HEK293 (cell line): Measurements from ENCODE around the gene RBM39.

Source experiments
- CTCF ChIA-PET: fragments of 350-600 bp; formaldehyde crosslinking; extraction: SDS; loops from one replicate; lab custom pipeline; 2021; ENCODE audit warnings: antibody characterized with exemption; lab: Yijun Ruan, JAX
- POLR2A ChIA-PET: fragments of 300-600 bp; formaldehyde crosslinking; extraction: SDS; loops from one replicate; lab custom pipeline; 2020; ENCODE audit warnings: antibody characterized with exemption, inconsistent platforms; lab: Yijun Ruan, JAX
- H3K27ac ChIP-seq: fragments of 200-500 bp; sonication (Bioruptor generic); 2 replicates; pipeline ENCODE4 v1.5.1; 2014; ENCODE audit warnings: low read depth, low read length, control low read depth, inconsistent platforms; ENCODE audit errors: extremely low read depth
- H3K36me3 ChIP-seq, 2 experiments: fragments of 200-500 bp in 1 of 2; sonication (Bioruptor generic) in 1 of 2; 1 replicate in 1 of 2; 2 replicates in 1 of 2; pipeline ENCODE4 v1.5.1; 2014 to 2017; ENCODE audit warnings: inconsistent platforms in 2 of 2, low read length in 2 of 2; ENCODE audit not compliant: control insufficient read depth in 2 of 2, insufficient read depth in 1 of 2
- H3K4me1 ChIP-seq: fragments of 200-500 bp; sonication (Bioruptor generic); 2 replicates; pipeline ENCODE4 v1.5.1; 2014; ENCODE audit warnings: mild to moderate bottlenecking, low read length, inconsistent platforms; ENCODE audit not compliant: control insufficient read depth, insufficient read depth
- H3K4me3 ChIP-seq: 2 replicates; pipeline ENCODE4 v1.5.1; 2011; ENCODE audit warnings: low read depth, mild to moderate bottlenecking, control low read depth, low read length, moderate library complexity
- H3K9me3 ChIP-seq: fragments of 200-500 bp; sonication (Bioruptor generic); 2 replicates; pipeline ENCODE4 v1.5.1; 2014; ENCODE audit warnings: low read depth, low read length, inconsistent platforms; ENCODE audit not compliant: control insufficient read depth, insufficient read depth
- BCL11A ChIP-seq: fragments of 450-650 bp; formaldehyde crosslinking; IDR thresholded peaks from 2 replicates; pipeline ENCODE4 v1.5.1; 2016; ENCODE audit warnings: low read depth, missing biosample characterization, missing genetic modification characterization
- GFI1B ChIP-seq: fragments of 450-650 bp; formaldehyde crosslinking; IDR thresholded peaks from 2 replicates; pipeline ENCODE4 v1.5.1; 2016; ENCODE audit warnings: missing biosample characterization, missing genetic modification characterization
- GLIS2 ChIP-seq: fragments of 450-650 bp; formaldehyde crosslinking; IDR thresholded peaks from 2 replicates; pipeline ENCODE4 v1.5.1; 2016; ENCODE audit warnings: missing biosample characterization, missing genetic modification characterization
- KLF10 ChIP-seq: fragments of 450-650 bp; IDR thresholded peaks from 2 replicates; pipeline ENCODE4 v1.5.1; 2018; ENCODE audit warnings: missing biosample characterization, mild to moderate bottlenecking, missing genetic modification characterization
- KLF16 ChIP-seq: fragments of 450-650 bp; formaldehyde crosslinking; IDR thresholded peaks from 2 replicates; pipeline ENCODE4 v1.5.1; 2017; ENCODE audit warnings: missing biosample characterization, missing genetic modification characterization
- REPIN1 ChIP-seq: fragments of 450-650 bp; formaldehyde crosslinking; IDR thresholded peaks from 2 replicates; pipeline ENCODE4 v1.5.1; 2017; ENCODE audit warnings: missing biosample characterization, missing genetic modification characterization, low read depth
- ZBTB8A ChIP-seq: fragments of 450-650 bp; formaldehyde crosslinking; IDR thresholded peaks from 2 replicates; pipeline ENCODE4 v1.5.1; 2016; ENCODE audit warnings: missing biosample characterization, missing genetic modification characterization
- ZFP3 ChIP-seq: fragments of 450-650 bp; formaldehyde crosslinking; IDR thresholded peaks from 2 replicates; pipeline ENCODE4 v1.5.1; 2016; ENCODE audit warnings: low read depth, missing biosample characterization, missing genetic modification characterization
- ZNF133 ChIP-seq: fragments of 450-650 bp; formaldehyde crosslinking; IDR thresholded peaks from 2 replicates; pipeline ENCODE4 v1.5.1; 2016; ENCODE audit warnings: missing biosample characterization, missing genetic modification characterization
- ZNF155 ChIP-seq: fragments of 450-650 bp; formaldehyde crosslinking; IDR thresholded peaks from 2 replicates; pipeline ENCODE4 v1.5.1; 2016; ENCODE audit warnings: missing biosample characterization, missing genetic modification characterization
- ZNF169 ChIP-seq: fragments of 450-650 bp; formaldehyde crosslinking; IDR thresholded peaks from 2 replicates; pipeline ENCODE4 v1.5.1; 2016; ENCODE audit warnings: missing biosample characterization, missing genetic modification characterization
- ZNF202 ChIP-seq: fragments of 450-650 bp; formaldehyde crosslinking; IDR thresholded peaks from 2 replicates; pipeline ENCODE4 v1.5.1; 2016; ENCODE audit warnings: missing biosample characterization, missing genetic modification characterization, borderline replicate concordance
- ZNF302 ChIP-seq: fragments of 450-650 bp; formaldehyde crosslinking; IDR thresholded peaks from 2 replicates; pipeline ENCODE4 v1.5.1; 2016; ENCODE audit warnings: missing biosample characterization, missing genetic modification characterization, low read depth
- ZNF521 ChIP-seq: fragments of 450-650 bp; formaldehyde crosslinking; IDR thresholded peaks from 2 replicates; pipeline ENCODE4 v1.5.1; 2017; ENCODE audit warnings: missing biosample characterization, mild to moderate bottlenecking, missing genetic modification characterization
- ZNF529 ChIP-seq: fragments of 450-650 bp; formaldehyde crosslinking; IDR thresholded peaks from 2 replicates; pipeline ENCODE4 v1.5.1; 2017; ENCODE audit warnings: missing genetic modification characterization, missing biosample characterization; ENCODE audit not compliant: insufficient replicate concordance
- ZNF530 ChIP-seq: fragments of 450-650 bp; formaldehyde crosslinking; IDR thresholded peaks from 2 replicates; pipeline ENCODE4 v1.5.1; 2016; ENCODE audit warnings: low read depth, missing biosample characterization, missing genetic modification characterization
- ZNF549 ChIP-seq: fragments of 450-650 bp; IDR thresholded peaks from 2 replicates; pipeline ENCODE4 v1.5.1; 2018; ENCODE audit warnings: missing biosample characterization, missing genetic modification characterization, mild to moderate bottlenecking, inconsistent platforms, moderate library complexity
- ZNF555 ChIP-seq: fragments of 450-650 bp; formaldehyde crosslinking; conservative IDR thresholded peaks from 2 replicates; pipeline ENCODE4 v1.5.1; 2017; ENCODE audit warnings: missing biosample characterization, mild to moderate bottlenecking, missing genetic modification characterization, inconsistent platforms
- ZNF560 ChIP-seq: fragments of 450-650 bp; formaldehyde crosslinking; IDR thresholded peaks from 2 replicates; pipeline ENCODE4 v1.5.1; 2017; ENCODE audit warnings: missing biosample characterization, missing genetic modification characterization, borderline replicate concordance
- ZNF571 ChIP-seq: fragments of 450-650 bp; formaldehyde crosslinking; IDR thresholded peaks from 2 replicates; pipeline ENCODE4 v1.5.0; 2017; ENCODE audit warnings: missing biosample characterization, missing genetic modification characterization
- ZNF585B ChIP-seq: fragments of 450-650 bp; formaldehyde crosslinking; IDR thresholded peaks from 2 replicates; pipeline ENCODE4 v1.5.1; 2016; ENCODE audit warnings: missing biosample characterization, missing genetic modification characterization
- TF ChIP-seq, protein P1 (sequence below): fragments of 450-650 bp; formaldehyde crosslinking; IDR thresholded peaks from 2 replicates; pipeline ENCODE4 v1.5.1; 2016; ENCODE audit warnings: missing biosample characterization, missing genetic modification characterization
- TF ChIP-seq, protein P2 (sequence below): fragments of 450-650 bp; formaldehyde crosslinking; IDR thresholded peaks from 2 replicates; pipeline ENCODE4 v1.5.1; 2017; ENCODE audit warnings: missing biosample characterization, missing genetic modification characterization
- TF ChIP-seq, protein P3 (sequence below): fragments of 450-650 bp; formaldehyde crosslinking; IDR thresholded peaks from 2 replicates; pipeline ENCODE4 v1.5.1; 2016; ENCODE audit warnings: missing biosample characterization, missing genetic modification characterization, borderline replicate concordance
- TF ChIP-seq, protein P4 (sequence below): fragments of 450-650 bp; formaldehyde crosslinking; IDR thresholded peaks from 2 replicates; pipeline ENCODE4 v1.5.1; 2016; ENCODE audit warnings: missing biosample characterization, missing genetic modification characterization
- TF ChIP-seq, protein P5 (sequence below): fragments of 450-650 bp; formaldehyde crosslinking; IDR thresholded peaks from 2 replicates; pipeline ENCODE4 v1.5.1; 2017; ENCODE audit warnings: missing biosample characterization, missing genetic modification characterization
- TF ChIP-seq, protein P6 (sequence below): fragments of 450-650 bp; formaldehyde crosslinking; IDR thresholded peaks from 2 replicates; pipeline ENCODE4 v1.5.1; 2017; ENCODE audit warnings: missing biosample characterization, missing genetic modification characterization

Gene RBM39

DNA sequence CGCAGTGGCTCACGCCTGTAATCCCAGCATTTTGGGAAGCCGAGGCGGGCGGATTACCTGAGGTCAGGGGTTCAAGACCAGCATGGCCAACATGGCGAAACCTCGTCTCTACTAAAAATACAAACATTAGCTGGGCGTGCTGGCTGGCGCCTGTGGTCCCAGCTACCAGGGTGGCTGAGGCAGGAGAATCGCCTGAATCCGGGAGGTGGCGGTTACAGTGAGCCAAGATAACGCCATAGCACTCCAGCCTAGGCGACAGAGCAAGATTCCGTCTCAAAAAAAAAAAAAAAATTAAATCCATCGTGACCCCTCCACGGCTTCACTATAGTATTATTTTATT is 76.1 kb downstream of the RBM39 start:
- ChIA-PET POLR2A (interaction anchor here (0.6 to 1.4 kb wide), 4 partner anchors 211 to 1206 kb away, joined by 3 to 6 read pairs (median 4); partner anchors contain the start of gene CEP250), CTCF (interaction anchor here (0.6 to 0.7 kb wide), 2 partner anchors 47 to 159 kb away, joined by 4 to 5 read pairs; no protein-coding TSS in a partner anchor)
- Histone ChIP-seq H3K9me3 (no peaks in the 10 kb centered on the region), H3K27ac (no peak overlapping the region), H3K36me3 (peaks cover 8 to 26% of the 10 kb centered on the region in 2 experiments), H3K4me1 (peaks cover under 1% of the 10 kb centered on the region; the same call in 1 of the 2 replicates), H3K4me3 (no peak overlapping the region)
- no peak for TF ChIP-seq ZNF202 (tag by site-specific recombination)
- TF ChIP-seq ZNF169, result no peak
- TF ChIP-seq ZBTB8A (tag by site-specific recombination), result no peak
- no peak for TF ChIP-seq ZNF521 (tag by site-specific recombination)
- TF ChIP-seq, protein P1, sequence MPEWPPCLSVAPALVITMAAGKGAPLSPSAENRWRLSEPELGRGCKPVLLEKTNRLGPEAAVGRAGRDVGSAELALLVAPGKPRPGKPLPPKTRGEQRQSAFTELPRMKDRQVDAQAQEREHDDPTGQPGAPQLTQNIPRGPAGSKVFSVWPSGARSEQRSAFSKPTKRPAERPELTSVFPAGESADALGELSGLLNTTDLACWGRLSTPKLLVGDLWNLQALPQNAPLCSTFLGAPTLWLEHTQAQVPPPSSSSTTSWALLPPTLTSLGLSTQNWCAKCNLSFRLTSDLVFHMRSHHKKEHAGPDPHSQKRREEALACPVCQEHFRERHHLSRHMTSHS (tag by site-specific recombination), result no peak
- TF ChIP-seq ZNF529 (tag by site-specific recombination), result no peak
- TF ChIP-seq ZNF133 (tag by site-specific recombination), result no peak
- TF ChIP-seq REPIN1 (tag by site-specific recombination), result no peak
- TF ChIP-seq, protein P2, sequence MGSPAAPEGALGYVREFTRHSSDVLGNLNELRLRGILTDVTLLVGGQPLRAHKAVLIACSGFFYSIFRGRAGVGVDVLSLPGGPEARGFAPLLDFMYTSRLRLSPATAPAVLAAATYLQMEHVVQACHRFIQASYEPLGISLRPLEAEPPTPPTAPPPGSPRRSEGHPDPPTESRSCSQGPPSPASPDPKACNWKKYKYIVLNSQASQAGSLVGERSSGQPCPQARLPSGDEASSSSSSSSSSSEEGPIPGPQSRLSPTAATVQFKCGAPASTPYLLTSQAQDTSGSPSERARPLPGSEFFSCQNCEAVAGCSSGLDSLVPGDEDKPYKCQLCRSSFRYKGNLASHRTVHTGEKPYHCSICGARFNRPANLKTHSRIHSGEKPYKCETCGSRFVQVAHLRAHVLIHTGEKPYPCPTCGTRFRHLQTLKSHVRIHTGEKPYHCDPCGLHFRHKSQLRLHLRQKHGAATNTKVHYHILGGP (tag by site-specific recombination), result no peak
- TF ChIP-seq ZNF571, result no peak
- TF ChIP-seq, protein P3, sequence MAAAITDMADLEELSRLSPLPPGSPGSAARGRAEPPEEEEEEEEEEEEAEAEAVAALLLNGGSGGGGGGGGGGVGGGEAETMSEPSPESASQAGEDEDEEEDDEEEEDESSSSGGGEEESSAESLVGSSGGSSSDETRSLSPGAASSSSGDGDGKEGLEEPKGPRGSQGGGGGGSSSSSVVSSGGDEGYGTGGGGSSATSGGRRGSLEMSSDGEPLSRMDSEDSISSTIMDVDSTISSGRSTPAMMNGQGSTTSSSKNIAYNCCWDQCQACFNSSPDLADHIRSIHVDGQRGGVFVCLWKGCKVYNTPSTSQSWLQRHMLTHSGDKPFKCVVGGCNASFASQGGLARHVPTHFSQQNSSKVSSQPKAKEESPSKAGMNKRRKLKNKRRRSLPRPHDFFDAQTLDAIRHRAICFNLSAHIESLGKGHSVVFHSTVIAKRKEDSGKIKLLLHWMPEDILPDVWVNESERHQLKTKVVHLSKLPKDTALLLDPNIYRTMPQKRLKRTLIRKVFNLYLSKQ, result no peak
- TF ChIP-seq ZNF555, result no peak
- TF ChIP-seq KLF10, result no peak
- TF ChIP-seq ZFP3 (tag by site-specific recombination), result no peak

DNA sequence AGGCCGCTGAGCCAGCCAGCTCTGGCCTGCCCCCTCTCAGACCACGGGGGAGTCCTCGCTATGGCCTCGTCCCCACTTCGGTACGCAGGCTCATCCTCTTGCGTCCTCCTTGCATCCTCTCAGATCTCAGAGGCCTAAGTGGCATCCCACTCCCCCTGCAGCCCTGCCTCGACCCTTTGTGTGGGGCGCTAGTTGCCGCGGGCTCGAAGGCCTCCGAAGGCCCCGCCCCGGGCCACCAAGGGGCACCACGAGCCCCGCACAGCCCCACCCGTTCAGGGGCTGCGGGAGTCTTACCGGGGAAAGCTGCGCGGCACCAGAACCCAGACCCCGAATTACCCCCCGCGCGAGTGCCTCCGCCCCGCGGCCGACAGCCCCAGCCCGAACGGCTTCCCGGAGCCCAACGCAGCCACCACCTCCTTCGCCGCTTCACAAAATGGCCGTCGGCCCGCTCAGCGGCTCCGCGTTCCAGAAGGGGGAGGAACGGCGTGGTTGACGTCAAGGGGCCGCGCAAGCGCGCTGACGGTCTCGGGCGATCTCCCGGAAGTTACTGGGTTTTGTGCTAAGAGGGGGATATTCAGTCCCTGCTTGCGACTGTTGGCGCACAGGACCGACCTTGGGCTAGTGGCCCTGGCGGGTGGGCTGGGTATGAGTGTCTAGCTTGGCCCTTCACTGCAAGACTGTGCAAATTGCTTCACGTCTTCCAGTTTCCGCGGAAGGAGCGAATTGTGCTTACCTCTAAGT is 77.4 kb downstream of the RBM39 start, which contains the start of the genes CPNE1 and RBM12:
Gene CPNE1 (minus strand): TSS at position 435 of the 741 bp plus-strand sequence. CDS start 31,977 bp downstream, outside the sequence.
Gene RBM12 (minus strand): TSS at position 435 of the 741 bp plus-strand sequence. CDS start 9,578 bp downstream, outside the sequence.
- ChIA-PET CTCF (interaction anchor here (0.7 to 1.0 kb wide), 2 partner anchors 100 to 335 kb away, joined by 3 to 5 read pairs; no protein-coding TSS in a partner anchor), POLR2A (interaction anchor here (0.5 to 3.2 kb wide), 17 partner anchors 13 to 289 kb away, joined by 3 to 16 read pairs (median 6); partner anchors contain the start of genes CEP250, NFS1, RBM39 and ROMO1)
- peak within 1 kb of the TSS; percentile 88 for H3K27ac ChIP-seq
- no peaks in the 10 kb centered on the region for H3K9me3 ChIP-seq
- peaks cover 9% of the 10 kb centered on the region for H3K4me1 ChIP-seq
- H3K36me3 ChIP-seq, result peaks cover 8 to 13% of the 10 kb centered on the region in 2 experiments
- peak within 1 kb of the TSS; percentile 87 for H3K4me3 ChIP-seq
- no peak for TF ChIP-seq ZNF521 (tag by site-specific recombination)
- TF ChIP-seq, protein P4, sequence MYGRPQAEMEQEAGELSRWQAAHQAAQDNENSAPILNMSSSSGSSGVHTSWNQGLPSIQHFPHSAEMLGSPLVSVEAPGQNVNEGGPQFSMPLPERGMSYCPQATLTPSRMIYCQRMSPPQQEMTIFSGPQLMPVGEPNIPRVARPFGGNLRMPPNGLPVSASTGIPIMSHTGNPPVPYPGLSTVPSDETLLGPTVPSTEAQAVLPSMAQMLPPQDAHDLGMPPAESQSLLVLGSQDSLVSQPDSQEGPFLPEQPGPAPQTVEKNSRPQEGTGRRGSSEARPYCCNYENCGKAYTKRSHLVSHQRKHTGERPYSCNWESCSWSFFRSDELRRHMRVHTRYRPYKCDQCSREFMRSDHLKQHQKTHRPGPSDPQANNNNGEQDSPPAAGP (tag by site-specific recombination), result peak; percentile 88
- TF ChIP-seq, protein P5, sequence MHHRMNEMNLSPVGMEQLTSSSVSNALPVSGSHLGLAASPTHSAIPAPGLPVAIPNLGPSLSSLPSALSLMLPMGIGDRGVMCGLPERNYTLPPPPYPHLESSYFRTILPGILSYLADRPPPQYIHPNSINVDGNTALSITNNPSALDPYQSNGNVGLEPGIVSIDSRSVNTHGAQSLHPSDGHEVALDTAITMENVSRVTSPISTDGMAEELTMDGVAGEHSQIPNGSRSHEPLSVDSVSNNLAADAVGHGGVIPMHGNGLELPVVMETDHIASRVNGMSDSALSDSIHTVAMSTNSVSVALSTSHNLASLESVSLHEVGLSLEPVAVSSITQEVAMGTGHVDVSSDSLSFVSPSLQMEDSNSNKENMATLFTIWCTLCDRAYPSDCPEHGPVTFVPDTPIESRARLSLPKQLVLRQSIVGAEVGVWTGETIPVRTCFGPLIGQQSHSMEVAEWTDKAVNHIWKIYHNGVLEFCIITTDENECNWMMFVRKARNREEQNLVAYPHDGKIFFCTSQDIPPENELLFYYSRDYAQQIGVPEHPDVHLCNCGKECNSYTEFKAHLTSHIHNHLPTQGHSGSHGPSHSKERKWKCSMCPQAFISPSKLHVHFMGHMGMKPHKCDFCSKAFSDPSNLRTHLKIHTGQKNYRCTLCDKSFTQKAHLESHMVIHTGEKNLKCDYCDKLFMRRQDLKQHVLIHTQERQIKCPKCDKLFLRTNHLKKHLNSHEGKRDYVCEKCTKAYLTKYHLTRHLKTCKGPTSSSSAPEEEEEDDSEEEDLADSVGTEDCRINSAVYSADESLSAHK (tag by site-specific recombination), result no peak
- no peak for TF ChIP-seq ZNF585B (tag by site-specific recombination)
- peak; percentile 70 for TF ChIP-seq KLF16 (tag by site-specific recombination)
- peak; percentile 92 for TF ChIP-seq GLIS2
- TF ChIP-seq ZNF302 (tag by site-specific recombination), result no peak
- no peak for TF ChIP-seq ZNF560 (tag by site-specific recombination)
- no peak for TF ChIP-seq ZNF549 (tag by site-specific recombination)
- TF ChIP-seq ZNF530 (tag by site-specific recombination), result no peak
- no peak for TF ChIP-seq GFI1B (tag by site-specific recombination)
- no peak for TF ChIP-seq ZNF155 (tag by site-specific recombination)
- TF ChIP-seq, protein P6, sequence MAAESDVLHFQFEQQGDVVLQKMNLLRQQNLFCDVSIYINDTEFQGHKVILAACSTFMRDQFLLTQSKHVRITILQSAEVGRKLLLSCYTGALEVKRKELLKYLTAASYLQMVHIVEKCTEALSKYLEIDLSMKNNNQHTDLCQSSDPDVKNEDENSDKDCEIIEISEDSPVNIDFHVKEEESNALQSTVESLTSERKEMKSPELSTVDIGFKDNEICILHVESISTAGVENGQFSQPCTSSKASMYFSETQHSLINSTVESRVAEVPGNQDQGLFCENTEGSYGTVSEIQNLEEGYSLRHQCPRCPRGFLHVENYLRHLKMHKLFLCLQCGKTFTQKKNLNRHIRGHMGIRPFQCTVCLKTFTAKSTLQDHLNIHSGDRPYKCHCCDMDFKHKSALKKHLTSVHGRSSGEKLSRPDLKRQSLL, result no peak
- TF ChIP-seq BCL11A (tag by site-specific recombination), result no peak
